KBM-7 (cell line): ENCODE measurements around the gene PLD2.

Experiments used
- DNase-seq: peaks from one replicate; pipeline ENCODE4 v3.0.0-alpha.2; 2015
- in situ Hi-C: fragments of 300-500 bp; cut with MboI; formaldehyde crosslinking; loops from 2 replicates; pipeline ENCODE4 v1.14.3; 2020; ENCODE audit warnings: low sequenced_read_pairs, low pct_unique_long_range_greater_than_20kb, mixed read lengths

Gene PLD2

DNA sequence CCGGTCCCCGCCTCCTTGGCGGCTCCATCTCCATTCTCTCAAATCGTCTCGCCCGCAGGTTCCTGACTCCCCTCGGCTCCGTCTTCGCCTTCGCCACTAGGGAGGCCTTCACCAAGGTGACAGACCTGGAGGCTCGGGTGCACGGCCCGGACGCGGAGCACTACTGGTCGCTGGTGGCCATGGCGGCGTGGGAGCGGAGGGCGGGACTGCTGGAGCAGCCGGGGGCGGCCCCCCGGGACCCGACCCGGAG lies 17.3 kb upstream of the PLD2 start:
- in situ Hi-C loops, result no loop called here

DNA sequence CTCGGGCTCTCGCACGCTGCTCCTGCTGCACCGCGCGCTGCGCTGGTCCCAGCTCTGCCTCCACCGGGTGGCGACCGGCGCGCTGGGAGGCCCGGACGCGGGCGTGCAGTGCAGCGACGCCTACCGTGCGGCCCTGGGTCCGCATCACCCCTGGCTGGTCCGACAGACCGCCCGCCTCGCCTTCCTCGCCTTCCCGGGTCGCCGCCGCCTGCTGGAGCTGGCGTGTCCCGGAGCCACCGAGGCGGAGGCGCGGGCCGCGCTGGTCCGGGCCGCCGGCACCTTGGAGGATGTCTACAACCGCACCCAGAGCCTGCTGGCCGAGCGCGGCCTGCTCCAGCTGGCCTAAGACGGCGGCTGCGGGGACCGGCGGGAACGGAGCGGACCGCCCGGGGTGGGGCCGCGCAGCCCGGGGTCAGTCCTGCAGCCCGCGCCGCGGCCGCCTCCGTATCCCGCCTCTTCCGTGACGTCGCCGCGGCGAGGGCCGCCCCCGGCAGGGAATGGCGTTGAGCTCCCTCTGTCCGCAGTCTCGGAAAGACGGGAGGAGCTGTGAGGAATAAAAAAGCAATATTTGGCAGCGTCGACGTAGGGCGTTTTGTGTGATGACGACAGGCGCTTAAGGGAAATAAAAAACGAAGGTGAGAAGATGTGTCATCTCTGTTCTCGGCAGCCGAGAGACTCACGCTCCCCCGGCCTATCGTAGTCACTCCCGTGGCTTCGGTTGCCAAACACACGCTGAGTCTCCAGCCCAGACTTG lies 16.8 kb upstream of the PLD2 start:
- in situ Hi-C loops, result no loop called here
- DNase-seq, result peak; percentile 89

More for the DNA sequence above, 17.3 kb upstream of the PLD2 start:
- no peak for DNase-seq

DNA sequence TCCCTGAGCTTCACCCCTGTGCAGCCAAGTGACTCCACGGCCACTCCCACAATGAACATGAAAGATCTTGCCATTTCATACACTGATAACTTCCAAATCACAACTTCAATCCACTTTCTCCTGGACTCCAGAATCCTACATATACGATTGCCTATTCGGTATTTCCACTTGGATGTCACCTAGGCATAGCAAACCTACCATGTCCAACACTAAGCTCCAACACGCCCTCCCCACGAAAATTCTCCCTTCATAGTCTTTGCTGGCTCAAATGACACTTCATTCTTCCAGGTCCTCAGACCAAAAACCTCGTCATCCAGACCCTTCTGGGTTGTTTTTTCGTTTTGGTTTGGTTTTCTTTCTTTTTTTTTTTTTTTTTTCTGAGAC lies 16.3 kb upstream of the PLD2 start:
- DNase-seq, result no peak
- in situ Hi-C loops, result no loop called here

DNA sequence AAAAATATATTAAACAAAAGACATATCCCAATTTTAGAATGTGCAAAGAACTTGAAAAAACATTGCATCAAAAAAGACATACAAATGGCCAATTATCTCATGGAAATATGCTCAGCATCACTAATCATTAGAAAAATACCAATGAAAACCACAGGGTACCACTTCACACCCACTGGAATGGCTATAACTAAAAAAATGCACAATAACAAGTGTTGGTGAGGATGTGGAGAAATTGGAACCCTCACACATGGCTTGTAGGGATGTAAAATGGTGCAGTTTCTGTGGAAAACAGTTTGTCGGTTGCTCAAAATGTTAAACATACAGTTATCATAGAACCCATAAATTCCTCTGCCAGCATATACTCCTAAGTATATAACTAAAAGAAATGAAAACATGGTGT lies 11.8 kb upstream of the PLD2 start:
- in situ Hi-C loops, result no loop called here
- no peak for DNase-seq

DNA sequence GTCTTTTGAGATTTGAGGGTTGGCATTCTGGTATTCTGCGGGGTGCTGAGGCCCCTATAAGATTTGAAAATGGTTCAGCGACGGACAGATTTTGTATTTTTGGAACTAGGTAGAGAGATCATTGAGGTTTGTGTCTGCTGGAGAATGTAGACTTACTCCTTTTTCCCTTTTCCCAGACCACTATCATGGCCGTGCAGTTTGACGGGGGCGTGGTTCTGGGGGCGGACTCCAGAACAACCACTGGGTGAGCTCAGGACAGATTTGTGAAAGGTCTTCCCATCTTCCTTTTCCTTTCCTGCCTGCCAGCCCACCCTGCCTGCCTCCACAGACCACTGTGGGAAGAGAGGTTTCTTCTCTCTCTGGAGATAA lies 10.4 kb upstream of the PLD2 start:
- in situ Hi-C loops, result no loop called here

DNA sequence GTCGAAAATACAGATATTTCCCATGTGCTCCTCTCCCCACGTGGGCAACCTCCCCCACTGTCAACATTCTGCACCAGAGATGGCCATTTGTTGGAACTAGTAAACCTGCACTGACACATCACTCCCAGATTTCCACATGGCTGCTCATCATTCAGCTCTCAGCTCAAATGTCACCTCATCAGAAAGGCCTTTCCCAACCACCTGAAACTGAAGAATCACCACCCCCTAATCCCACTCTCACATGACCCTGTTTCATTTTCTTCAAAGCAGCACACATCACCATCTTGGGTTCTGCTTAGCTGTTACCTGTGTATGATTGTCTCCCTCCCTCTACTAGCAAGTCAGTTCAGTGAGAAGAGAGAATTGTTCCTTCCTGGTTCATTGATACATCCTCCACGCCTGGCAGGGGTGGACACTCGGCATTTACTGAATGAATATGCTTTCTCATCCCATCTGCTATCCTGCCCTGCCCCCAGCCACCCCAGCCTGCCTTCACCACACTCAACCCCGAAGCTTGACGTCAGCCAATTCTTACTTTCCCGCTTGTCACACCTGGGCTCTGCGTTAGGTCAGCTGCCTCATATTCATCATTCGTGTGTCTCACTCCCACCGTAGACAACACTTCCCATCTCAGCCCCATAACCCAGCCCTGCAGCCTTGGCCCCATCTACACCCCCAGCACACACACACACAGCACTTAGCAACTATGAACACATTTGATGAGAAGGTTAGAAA lies 6.3 kb upstream of the PLD2 start:
- DNase-seq, result no peak
- in situ Hi-C loops, result no loop called here

More for the DNA sequence above, 10.4 kb upstream of the PLD2 start:
- DNase-seq, result peak; percentile 36

DNA sequence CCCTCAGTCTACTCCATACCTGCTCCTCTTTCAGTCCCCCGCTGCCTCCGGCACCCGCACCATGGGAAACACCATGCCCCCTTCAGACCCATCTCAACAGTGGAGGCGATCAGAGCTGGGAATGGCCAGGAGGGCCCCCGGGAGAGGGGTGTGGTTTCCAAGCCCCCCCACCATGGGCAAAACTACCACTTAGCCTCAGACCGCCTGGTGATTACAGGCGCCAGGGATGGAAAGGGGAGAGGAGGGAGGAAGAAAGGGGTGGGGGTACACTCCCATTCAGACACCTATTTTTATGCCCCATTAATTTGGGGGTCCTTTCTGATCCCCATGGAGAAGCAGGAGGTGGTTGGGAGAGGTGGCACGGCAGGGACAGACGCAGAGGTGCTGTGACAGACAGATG lies 4.7 kb upstream of the PLD2 start, which contains the start of gene C17orf114:
Gene C17orf114, minus strand, starts transcription at position 101 of the 400 bp plus-strand sequence.
- in situ Hi-C loops, result no loop called here

DNA sequence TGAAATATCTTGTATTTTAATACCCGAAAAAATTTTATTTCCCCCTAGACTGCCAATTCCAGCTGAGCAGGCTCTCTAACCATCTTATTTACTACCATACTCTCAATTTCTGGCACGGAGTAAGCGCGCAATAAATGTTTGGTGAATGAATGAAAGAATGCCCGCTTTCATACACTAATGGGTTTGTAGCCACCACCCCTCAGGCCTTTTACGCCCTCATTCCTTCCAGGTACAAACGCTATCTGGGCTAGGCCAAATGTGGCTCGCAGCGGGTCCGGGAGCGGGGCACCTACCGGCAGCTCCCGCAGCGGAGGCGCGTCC lies 536 bp upstream of the PLD2 start:
- in situ Hi-C loops, result no loop called here
- peak; percentile 29 for DNase-seq

More for the DNA sequence above, 4.7 kb upstream of the PLD2 start, which contains the start of gene C17orf114:
- DNase-seq, result no peak

DNA sequence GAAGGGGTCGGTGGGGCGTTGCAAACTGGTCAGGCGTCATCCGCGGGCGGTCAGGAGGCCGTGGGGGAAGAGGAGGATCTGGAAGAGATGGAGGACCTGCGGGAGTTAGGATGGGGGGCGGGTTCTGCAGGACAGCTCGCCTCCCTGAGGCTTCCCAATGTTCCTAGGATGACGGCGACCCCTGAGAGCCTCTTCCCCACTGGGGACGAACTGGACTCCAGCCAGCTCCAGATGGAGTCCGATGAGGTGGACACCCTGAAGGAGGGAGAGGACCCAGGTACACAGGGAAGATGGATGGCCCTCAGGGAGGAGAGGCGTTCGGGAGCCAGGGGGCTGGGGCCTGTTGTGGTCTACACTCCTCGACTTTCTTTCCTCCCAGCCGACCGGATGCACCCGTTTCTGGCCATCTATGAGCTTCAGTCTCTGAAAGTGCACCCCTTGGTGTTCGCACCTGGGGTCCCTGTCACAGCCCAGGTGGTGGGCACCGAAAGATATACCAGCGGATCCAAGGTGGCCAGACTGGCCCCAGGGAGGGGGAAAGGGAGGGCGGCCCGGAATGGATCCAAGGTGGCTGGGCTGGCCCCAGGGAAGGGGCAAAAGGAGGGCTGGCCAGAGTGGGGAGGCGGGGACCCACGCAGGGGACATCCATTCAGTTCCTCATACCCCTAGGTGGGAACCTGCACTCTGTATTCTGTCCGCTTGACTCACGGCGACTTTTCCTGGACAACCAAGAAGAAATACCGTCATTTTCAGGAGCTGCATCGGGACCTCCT lies 839 bp downstream of the PLD2 start:
- in situ Hi-C loops, result no loop called here
- no peak for DNase-seq

DNA sequence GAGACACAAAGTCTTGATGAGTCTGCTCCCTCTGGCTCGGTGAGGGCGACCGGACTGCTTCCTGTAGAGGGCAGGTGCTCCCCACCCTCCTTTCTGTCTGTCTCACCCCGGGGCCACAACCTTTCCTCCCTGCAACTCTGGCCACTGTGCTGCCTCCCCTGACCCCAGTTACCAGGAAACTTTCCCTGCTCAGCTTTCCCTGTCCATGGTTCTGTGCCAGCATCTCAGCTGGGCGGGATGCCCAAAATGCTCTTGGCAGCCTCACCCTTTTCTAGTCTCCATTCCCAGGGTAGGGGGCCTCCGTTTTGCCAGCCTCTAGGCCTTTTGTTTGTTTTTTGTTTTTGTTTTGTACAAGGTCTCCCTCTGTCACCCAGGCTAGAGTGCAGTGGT lies 1.4 kb downstream of the PLD2 start:
- in situ Hi-C loops, result no loop called here
- no peak for DNase-seq

DNA sequence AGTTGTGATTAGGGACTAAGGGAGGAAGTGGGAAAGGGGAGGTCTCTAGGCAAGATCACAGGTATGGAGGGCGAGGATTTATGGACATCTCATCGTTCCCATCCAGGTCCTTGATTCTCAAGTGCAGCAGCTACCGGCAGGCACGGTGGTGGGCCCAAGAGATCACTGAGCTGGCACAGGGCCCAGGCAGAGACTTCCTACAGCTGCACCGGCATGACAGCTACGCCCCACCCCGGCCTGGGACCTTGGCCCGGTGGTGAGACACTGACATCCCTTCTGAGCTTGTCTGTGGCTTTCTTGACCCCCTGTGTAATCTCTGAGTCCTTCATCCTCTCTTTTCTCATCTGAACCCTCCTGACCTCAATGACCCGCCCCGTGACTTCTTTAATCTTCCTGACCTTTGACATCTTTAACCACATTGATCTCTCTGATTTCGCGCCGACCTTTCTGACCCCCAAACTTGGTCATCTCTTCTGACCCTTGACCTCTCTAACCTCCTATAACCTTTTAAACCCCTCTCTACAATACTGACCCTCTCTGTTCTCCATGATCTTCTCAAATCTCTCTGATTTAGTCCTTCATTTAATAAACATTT lies 3.8 kb downstream of the PLD2 start:
- DNase-seq, result no peak
- in situ Hi-C loops, result no loop called here

DNA sequence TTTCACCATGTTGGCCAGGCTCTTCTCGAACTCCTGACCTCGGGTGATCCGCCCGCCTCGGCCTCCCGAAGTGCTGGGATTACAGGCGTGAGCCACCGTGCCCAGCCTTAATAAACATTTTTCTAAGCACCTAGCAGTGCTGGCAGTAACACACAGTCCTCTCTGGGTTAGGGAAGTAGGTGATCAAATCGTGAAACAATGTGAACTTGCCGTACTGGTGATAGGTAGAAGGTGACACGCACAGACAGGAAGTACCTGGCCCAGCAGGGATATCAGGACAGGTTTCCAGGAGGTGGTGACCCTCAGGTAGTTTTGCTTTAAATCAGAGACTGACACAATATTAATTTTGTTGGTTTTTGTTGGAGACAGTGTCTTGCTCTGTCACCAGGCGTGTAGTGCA lies 4.5 kb downstream of the PLD2 start:
- DNase-seq, result no peak
- in situ Hi-C loops, result no loop called here

DNA sequence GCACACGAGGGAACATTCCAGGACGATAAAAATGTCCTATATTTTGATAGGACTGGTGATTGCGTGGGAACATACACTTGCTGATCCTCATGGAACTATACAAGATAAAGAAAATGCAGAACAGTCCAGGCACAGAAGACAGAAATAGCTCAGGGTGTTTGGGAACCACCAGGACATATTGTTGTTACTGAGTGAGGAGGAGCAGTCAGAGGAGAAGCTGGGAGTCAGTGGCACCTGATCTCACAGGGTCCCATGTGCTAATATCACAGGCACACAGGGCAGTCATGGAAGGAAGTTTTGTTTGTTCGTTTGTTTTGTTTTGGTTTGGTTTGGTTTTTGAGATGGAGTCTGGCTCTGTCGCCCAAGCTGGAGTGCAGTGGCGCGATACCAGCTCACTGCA lies 5.7 kb downstream of the PLD2 start:
- DNase-seq, result no peak

DNA sequence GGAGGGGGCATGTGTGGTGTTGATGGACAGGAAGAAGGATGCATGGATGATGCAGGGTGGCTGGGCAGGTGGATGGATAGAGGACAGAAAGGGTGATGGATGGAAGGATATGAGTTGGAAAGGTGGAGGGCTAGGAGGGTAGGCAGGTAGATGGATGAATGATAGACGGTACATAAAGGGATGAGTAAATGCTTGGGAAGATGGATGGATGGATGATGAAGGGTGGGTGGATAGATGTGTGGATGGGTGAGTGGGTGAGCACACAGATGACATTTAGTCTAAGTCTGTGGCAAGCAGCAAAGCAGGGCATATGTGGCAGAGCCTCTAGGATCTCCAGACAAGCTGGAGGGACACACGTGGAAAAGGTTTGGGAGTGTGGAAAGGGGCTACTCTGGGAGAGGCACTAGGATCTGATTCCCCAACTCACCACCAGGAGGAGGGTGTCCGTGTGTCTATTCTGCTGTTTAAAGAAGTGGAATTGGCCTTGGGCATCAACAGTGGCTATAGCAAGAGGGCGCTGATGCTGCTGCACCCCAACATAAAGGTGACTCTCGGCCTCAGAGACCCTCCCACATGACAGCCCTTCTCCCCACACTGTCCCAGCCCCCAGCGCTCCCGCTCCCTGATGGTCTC lies 8.2 kb downstream of the PLD2 start:
- DNase-seq, result no peak
- in situ Hi-C loops, result no loop called here

More for the DNA sequence above, 5.7 kb downstream of the PLD2 start:
- in situ Hi-C loops, result no loop called here

DNA sequence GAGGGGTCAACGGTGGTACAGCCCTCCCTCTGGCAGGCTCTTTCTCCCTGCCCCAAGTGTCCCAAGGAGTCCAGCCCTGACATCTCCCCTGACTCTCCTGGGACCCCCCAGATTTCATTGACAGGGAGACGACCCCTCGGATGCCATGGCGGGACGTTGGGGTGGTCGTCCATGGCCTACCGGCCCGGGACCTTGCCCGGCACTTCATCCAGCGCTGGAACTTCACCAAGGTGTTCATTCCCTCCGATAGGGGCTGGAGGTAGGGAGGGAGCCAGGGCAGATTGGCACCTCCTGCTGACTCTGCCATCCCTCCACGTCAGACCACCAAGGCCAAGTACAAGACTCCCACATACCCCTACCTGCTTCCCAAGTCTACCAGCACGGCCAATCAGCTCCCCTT lies 9.9 kb downstream of the PLD2 start:
- in situ Hi-C loops, result no loop called here
- no peak for DNase-seq

DNA sequence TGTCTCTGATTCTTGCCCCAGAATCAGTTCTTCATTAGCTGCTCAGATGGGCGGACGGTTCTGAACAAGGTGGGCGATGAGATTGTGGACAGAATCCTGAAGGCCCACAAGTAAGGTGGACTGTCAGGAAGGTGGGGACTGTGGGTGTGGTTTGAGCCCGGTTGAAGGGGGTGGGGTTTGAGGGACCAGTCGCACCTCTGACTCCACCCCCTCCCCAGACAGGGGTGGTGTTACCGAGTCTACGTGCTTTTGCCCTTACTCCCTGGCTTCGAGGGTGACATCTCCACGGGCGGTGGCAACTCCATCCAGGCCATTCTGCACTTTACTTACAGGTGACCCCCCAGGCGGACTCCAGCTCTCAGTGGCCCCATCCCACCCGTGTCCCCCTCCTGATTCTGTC lies 11.3 kb downstream of the PLD2 start:
- DNase-seq, result no peak
- in situ Hi-C loops, result no loop called here

DNA sequence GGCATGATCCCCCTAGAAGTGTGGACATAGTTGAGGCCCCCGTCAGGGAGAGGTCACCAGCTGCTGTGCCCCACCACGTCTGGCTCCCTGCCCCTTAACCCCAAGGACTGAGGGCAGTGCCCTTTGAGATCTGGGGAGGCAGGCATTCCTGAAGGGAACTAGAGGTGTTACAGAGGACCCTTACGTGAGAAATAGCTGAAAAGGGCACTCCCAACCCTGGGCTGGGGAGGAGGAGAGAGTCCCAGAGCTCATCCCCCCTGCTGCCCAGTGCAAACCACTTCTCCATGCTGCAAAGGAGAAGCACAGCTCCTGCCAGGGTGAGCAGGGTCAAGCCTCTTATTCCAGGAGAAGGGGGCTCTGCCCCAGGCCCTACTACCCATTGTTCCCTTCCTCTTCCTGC lies 15.9 kb downstream of the PLD2 start:
- in situ Hi-C loops, result no loop called here
- DNase-seq, result no peak

DNA sequence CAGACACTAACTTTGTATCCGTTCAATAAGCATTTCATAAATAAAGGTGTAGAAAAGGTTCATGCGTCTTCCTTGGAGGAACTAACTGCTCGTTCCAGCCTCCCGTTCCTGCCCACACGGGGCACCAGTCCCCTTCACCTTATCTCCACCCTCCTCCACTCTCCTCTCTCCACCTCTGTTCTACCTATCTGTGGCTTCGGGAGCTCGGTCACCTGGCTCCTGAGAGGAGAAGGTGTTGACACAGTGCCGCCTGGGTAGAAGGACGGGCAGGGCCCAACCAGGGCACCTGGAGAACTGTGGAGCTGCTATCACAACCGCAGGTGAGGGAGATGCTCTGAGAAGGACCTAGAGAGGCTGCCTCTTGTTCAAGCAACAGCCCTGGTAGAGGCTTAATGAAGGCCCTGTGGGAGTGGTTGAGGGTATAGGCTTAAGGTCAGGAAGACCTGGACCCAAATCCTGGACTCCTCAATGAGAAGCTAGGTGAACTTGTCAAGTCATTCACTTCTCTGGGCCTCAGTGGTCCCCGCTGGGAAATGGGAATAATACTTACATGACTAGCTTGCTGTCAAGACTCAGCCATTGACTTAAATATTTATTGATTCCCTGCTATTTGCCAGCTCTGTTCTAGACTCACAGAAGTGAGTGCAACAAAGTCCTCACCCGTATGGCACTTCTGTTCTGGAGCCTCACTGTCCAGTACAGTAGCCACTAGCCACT lies 16.6 kb downstream of the PLD2 start:
- in situ Hi-C loops, result no loop called here
- no peak for DNase-seq

DNA sequence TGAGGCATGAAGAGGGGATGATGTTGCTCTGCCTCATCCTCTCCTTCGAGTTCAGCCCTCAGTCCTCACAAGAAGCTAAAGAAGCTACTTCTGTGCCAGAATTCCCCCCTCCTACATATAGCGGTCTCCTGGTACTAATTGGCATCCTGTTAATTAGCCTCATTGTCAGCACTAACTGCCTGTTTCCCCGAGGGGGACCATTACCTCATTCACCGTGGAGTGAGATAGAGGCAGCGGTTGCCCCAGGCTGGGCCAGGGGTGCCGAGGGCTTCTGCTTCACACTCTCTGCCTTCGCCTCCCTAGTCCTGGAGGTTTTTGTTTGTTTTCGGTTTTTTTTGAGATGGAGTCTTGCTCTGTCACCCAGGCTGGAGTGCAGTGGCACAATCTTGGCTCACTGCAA lies 20.4 kb downstream of the PLD2 start:
- in situ Hi-C loops, result no loop called here
- DNase-seq, result no peak
